ENCODE measurements around the gene SLC38A3. TPM values are rescaled to one million over a fixed set of nuclear protein-coding genes. Genes with fewer than 3 reads are reported as not detected.

SLC38A3 gene
- total RNA-seq (under 1 TPM in 4 of 5 donors, not detected in 1; 0.29 to 0.98 (median 0.44) TPM), total RNA-seq (0 to 2.8 (median 0.05) reads per million in 29 experiments)
- not detected for total RNA-seq (2013)

- no peak within 1 kb of the TSS for H3K27ac ChIP-seq (ENCODE audit: low read length)
- DNase-seq (peak in 5 of 35 experiments; percentile 11 to 43 (median 23)), ATAC-seq (replicated peaks in 1 of 4) (peak; percentile 50 to 73 (median 60))
- WGBS (ENCODE audit: insufficient coverage) = 2% methylated on average over 36 of the region's 41 CpGs
- H3K27me3 ChIP-seq (replicated peaks in 1 of 2; ENCODE audit: control insufficient read depth in 2 of 2, extremely low read depth in 1 of 2, insufficient read depth in 2 of 2, low read length in 1 of 2) = peaks cover 4 to 88% of the 10 kb centered on the region in 2 experiments
- Mint-ChIP-seq H3K4me1 (peaks cover 0 to 7% (median 1%) of the 10 kb centered on the region in 3 donors), H3K9me3 (no peaks in the 10 kb centered on the region), H3K27ac (no peak within 1 kb of the TSS), H3K27me3 (peaks cover 39 to 62% of the 10 kb centered on the region in 2 donors), H3K4me3 (peak within 1 kb of the TSS; percentile 13 to 57 (median 21)), H3K36me3 (no peaks in the 10 kb centered on the region)
- H3K4me1 ChIP-seq (ENCODE audit: control insufficient read depth in 1 of 2, extremely low read depth in 1 of 2, insufficient read depth in 2 of 2, low read length in 2 of 2) = peaks cover 0 to 16% of the 10 kb centered on the region in 2 experiments
- POLR2A ChIA-PET = no interaction called here
- H3K4me3 ChIP-seq (ENCODE audit: control insufficient read depth in 1 of 2, extremely low read depth in 1 of 2, low read length in 1 of 2) = peak within 1 kb of the TSS in 1 of 2 donors; percentile 58
- H3K9me3 ChIP-seq = no peaks in the 10 kb centered on the region
- CTCF ChIA-PET = interaction anchor here in 1 of 2 donors (1.3 kb wide), 1 partner anchor 10 kb away, joined by 3 read pairs; no protein-coding TSS in a partner anchor
- no peaks in the 10 kb centered on the region for H3K36me3 ChIP-seq (ENCODE audit: control insufficient read depth in 2 of 2, extremely low read depth in 1 of 2, insufficient read depth in 1 of 2, low read length in 1 of 2)
Observed at GRCh38 chr3:50204804-50205412, at the start of gene SLC38A3. TSS of gene SLC38A3 (plus strand) at chr3:50205271. CDS start at chr3:50214200, 8,929 bp downstream.

- peak overlapping the region in 1 of 2 donors; percentile 60 for H3K4me3 ChIP-seq (ENCODE audit: control insufficient read depth in 1 of 2, extremely low read depth in 1 of 2, low read length in 1 of 2)
- peaks cover 26 to 37% of the 10 kb centered on the region in 2 donors for H3K27me3 Mint-ChIP-seq
- POLR2A ChIA-PET = no interaction called here
Observed at GRCh38 chr3:50155491-50155878, 49.6 kb upstream of the SLC38A3 start.

DNA sequence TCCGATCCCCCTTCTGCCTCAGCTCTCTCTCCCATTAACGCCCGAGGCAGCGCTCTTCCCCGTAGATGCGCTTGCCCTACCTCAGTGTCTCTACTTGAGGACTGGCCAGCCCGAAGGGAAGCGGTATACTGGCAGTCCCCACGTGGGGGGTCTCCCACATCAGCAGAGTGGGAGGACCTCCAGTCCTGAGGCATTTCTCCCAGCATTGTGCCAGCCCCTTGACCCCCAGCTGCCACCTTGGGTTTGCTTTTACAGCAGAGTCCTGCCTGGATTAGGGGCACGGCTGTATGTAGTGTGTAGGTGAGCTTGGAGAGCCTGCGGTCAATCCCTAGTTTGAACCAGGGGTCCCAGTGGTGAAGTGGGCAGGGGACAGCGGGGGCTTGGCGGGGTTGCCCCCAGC, 49.2 kb upstream of the SLC38A3 start:
- peaks cover 26 to 37% of the 10 kb centered on the region in 2 donors for H3K27me3 Mint-ChIP-seq

More at GRCh38 chr3:50155491-50155878, 49.6 kb upstream of the SLC38A3 start:
- Histone ChIP-seq H3K27ac (ENCODE audit: low read length) (no peak overlapping the region), H3K27me3 (replicated peaks in 1 of 2; ENCODE audit: control insufficient read depth in 2 of 2, extremely low read depth in 1 of 2, insufficient read depth in 2 of 2, low read length in 1 of 2) (peaks cover 0 to 60% of the 10 kb centered on the region in 2 experiments), H3K9me3 (no peaks in the 10 kb centered on the region), H3K36me3 (ENCODE audit: control insufficient read depth in 2 of 2, extremely low read depth in 1 of 2, insufficient read depth in 1 of 2, low read length in 1 of 2) (no peaks in the 10 kb centered on the region), H3K4me1 (ENCODE audit: control insufficient read depth in 1 of 2, extremely low read depth in 1 of 2, insufficient read depth in 2 of 2, low read length in 2 of 2) (peaks cover 0 to 21% of the 10 kb centered on the region in 2 experiments)
- ATAC-seq (replicated peaks in 1 of 4) (no peak), DNase-seq (no peak)
- H3K27ac Mint-ChIP-seq = no peak overlapping the region
- H3K36me3 Mint-ChIP-seq = no peaks in the 10 kb centered on the region
- H3K4me3 Mint-ChIP-seq = peak overlapping the region; percentile 69 to 79 (median 77)
- WGBS (ENCODE audit: insufficient coverage) = 2% methylated on average over 30 of the region's 37 CpGs
- no peaks in the 10 kb centered on the region for H3K9me3 Mint-ChIP-seq
- peaks cover 9 to 16% (median 12%) of the 10 kb centered on the region in 3 donors for H3K4me1 Mint-ChIP-seq
- CTCF ChIA-PET = no interaction called here

DNA sequence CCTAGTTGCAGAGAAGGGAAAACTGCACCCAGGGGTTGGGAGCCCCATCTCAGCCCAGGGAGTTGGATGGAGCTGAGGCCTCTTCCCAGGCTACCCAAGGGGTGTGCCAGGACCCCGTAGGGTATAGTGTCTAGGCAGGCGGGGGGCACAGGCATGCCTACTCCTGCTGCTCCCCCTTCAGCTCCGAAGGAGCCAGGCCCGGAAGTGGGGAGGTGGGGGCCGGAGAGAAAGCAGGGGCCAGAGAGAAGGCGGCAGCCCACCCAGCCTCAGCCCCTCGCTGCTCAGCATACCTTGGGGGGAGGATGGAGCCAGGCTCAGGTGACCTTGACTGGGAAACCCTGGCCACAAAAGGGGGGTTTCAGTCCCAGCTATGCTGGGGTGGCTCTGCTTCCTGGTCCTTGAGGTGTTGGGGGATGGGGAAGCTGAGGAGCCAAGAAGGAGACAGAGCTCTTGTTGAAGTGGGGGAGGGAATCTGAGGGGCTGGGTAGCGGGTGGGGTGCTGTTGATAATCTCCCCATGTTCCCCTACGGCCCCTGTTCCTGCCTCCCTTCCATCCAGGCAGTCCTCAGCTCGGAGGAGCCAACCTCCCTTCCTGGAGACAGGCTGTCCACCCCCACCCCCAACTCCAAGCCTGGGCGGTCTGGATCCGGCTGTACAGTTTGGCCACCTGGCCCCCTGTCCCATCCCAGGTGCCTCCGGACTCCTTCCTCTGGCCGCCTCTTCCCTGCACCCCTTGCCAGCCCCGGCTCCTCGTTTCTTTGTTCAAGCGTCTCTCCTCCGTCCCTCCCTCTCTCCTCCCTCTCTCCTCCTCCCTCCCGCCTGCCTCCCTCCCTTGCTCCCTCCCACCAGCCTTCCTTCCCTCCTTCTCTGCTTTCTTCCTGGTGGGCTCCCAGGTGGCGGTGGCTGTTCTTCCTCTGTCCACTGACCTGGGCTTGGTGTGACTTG, 48.2 kb upstream of the SLC38A3 start:
- Histone ChIP-seq H3K27me3 (replicated peaks in 1 of 2; ENCODE audit: control insufficient read depth in 2 of 2, extremely low read depth in 1 of 2, insufficient read depth in 2 of 2, low read length in 1 of 2) (peaks cover 0 to 57% of the 10 kb centered on the region in 2 experiments), H3K4me3 (ENCODE audit: control insufficient read depth in 1 of 2, extremely low read depth in 1 of 2, low read length in 1 of 2) (no peak overlapping the region), H3K27ac (ENCODE audit: low read length) (no peak overlapping the region), H3K36me3 (ENCODE audit: control insufficient read depth in 2 of 2, extremely low read depth in 1 of 2, insufficient read depth in 1 of 2, low read length in 1 of 2) (no peaks in the 10 kb centered on the region), H3K9me3 (no peaks in the 10 kb centered on the region), H3K4me1 (ENCODE audit: control insufficient read depth in 1 of 2, extremely low read depth in 1 of 2, insufficient read depth in 2 of 2, low read length in 2 of 2) (peaks cover 0 to 21% of the 10 kb centered on the region in 2 experiments)
- DNase-seq (no peak), ATAC-seq (replicated peaks in 1 of 4) (no peak)
- ChIA-PET POLR2A (no interaction called here), CTCF (interaction anchor here in 1 of 2 donors (0.5 kb wide), 1 partner anchor 22 kb away, joined by 5 read pairs; no protein-coding TSS in a partner anchor)
- H3K4me3 Mint-ChIP-seq = peak overlapping the region in 1 of 3 donors; percentile 79
- H3K9me3 Mint-ChIP-seq = no peaks in the 10 kb centered on the region
- 63% methylated on average over 9 of the region's 20 CpGs for WGBS (ENCODE audit: insufficient coverage)
- peaks cover 9 to 16% (median 12%) of the 10 kb centered on the region in 3 donors for H3K4me1 Mint-ChIP-seq
- H3K36me3 Mint-ChIP-seq = no peaks in the 10 kb centered on the region
- H3K27me3 Mint-ChIP-seq = peaks cover 26 to 37% of the 10 kb centered on the region in 2 donors
- H3K27ac Mint-ChIP-seq = no peak overlapping the region

More for the DNA sequence above, 49.2 kb upstream of the SLC38A3 start:
- peak in 1 of 35 experiments; percentile 17 for DNase-seq
- Mint-ChIP-seq H3K4me3 (peak overlapping the region; percentile 69 to 79 (median 77)), H3K4me1 (peaks cover 9 to 16% (median 12%) of the 10 kb centered on the region in 3 donors), H3K36me3 (no peaks in the 10 kb centered on the region), H3K9me3 (no peaks in the 10 kb centered on the region), H3K27ac (no peak overlapping the region)
- 43% methylated on average over 12 of the region's 13 CpGs for WGBS (ENCODE audit: insufficient coverage)
- H3K4me1 ChIP-seq (ENCODE audit: control insufficient read depth in 1 of 2, extremely low read depth in 1 of 2, insufficient read depth in 2 of 2, low read length in 2 of 2) = peaks cover 0 to 21% of the 10 kb centered on the region in 2 experiments
- H3K36me3 ChIP-seq (ENCODE audit: control insufficient read depth in 2 of 2, extremely low read depth in 1 of 2, insufficient read depth in 1 of 2, low read length in 1 of 2) = no peaks in the 10 kb centered on the region
- peak overlapping the region in 1 of 2 donors; percentile 30 for H3K4me3 ChIP-seq (ENCODE audit: control insufficient read depth in 1 of 2, extremely low read depth in 1 of 2, low read length in 1 of 2)
- peaks cover 0 to 63% of the 10 kb centered on the region in 2 experiments for H3K27me3 ChIP-seq (replicated peaks in 1 of 2; ENCODE audit: control insufficient read depth in 2 of 2, extremely low read depth in 1 of 2, insufficient read depth in 2 of 2, low read length in 1 of 2)
- no peak overlapping the region for H3K27ac ChIP-seq (ENCODE audit: low read length)
- ATAC-seq (replicated peaks in 1 of 4) = no peak
- ChIA-PET CTCF (no interaction called here), POLR2A (no interaction called here)
- H3K9me3 ChIP-seq = no peaks in the 10 kb centered on the region

DNA sequence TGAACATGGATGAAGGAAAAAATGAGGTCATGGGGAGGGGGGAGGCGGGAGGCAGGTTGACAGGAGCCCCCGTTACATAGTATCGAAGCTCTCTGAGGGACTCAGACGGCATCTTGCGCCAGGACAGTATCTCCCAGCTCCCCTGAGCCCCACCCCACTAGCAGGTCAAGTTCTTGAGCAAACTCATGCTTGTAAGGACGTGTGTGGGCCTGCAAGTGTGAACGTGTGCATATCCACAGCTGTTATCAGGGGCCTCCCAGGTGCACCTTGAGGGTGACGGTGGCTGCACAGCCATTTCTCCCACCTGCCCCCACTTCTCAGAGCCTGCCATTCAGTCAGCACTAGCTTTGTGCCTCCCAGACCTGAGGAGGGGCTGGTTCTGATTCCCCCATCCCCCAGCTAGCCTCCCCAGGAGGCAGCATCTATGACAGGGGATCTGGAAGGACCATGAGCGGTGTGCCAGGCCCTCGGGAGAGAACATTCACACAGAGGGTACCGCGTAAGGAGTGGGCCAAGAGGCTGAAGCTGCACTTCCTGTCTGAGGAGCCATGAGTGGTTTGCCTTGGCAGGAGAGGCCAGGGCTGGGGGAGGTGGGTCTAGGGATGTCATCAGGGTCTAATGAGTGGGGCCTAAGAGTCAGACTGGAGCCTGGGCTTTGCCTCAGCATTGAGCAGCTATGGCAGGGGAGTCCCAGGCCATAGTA, 47.1 kb upstream of the SLC38A3 start:
- Mint-ChIP-seq H3K27ac (no peak overlapping the region), H3K4me3 (peak overlapping the region in 1 of 3 donors; percentile 49), H3K27me3 (peaks cover 26 to 37% of the 10 kb centered on the region in 2 donors), H3K4me1 (peaks cover 9 to 16% (median 12%) of the 10 kb centered on the region in 3 donors), H3K9me3 (no peaks in the 10 kb centered on the region), H3K36me3 (no peaks in the 10 kb centered on the region)
- H3K9me3 ChIP-seq = no peaks in the 10 kb centered on the region
- H3K4me3 ChIP-seq (ENCODE audit: control insufficient read depth in 1 of 2, extremely low read depth in 1 of 2, low read length in 1 of 2) = no peak overlapping the region
- no peaks in the 10 kb centered on the region for H3K36me3 ChIP-seq (ENCODE audit: control insufficient read depth in 2 of 2, extremely low read depth in 1 of 2, insufficient read depth in 1 of 2, low read length in 1 of 2)
- H3K27ac ChIP-seq (ENCODE audit: low read length) = no peak overlapping the region
- CTCF ChIA-PET = no interaction called here
- H3K4me1 ChIP-seq (ENCODE audit: control insufficient read depth in 1 of 2, extremely low read depth in 1 of 2, insufficient read depth in 2 of 2, low read length in 2 of 2) = peaks cover 0 to 21% of the 10 kb centered on the region in 2 experiments
- 77% methylated on average over 11 of the region's 12 CpGs for WGBS (ENCODE audit: insufficient coverage)
- ATAC-seq (replicated peaks in 1 of 4) = no peak
- H3K27me3 ChIP-seq (replicated peaks in 1 of 2; ENCODE audit: control insufficient read depth in 2 of 2, extremely low read depth in 1 of 2, insufficient read depth in 2 of 2, low read length in 1 of 2) = peaks cover 0 to 51% of the 10 kb centered on the region in 2 experiments
- DNase-seq = no peak
- POLR2A ChIA-PET = no interaction called here
